AG10803 (cell line): ENCODE results near the gene PBXIP1.

Experiments
- DNase-seq: peaks from one replicate; pipeline ENCODE4 v3.0.0; 2010; ENCODE audit warnings: low read depth
- H3K4me3 ChIP-seq: 2 replicates; pipeline ENCODE4 v1.5.1; 2011; ENCODE audit warnings: mild to moderate bottlenecking, low read length, control low read depth
- TF ChIP-seq, protein P1 (sequence below): conservative IDR thresholded peaks from 2 replicates; pipeline ENCODE4 v1.5.1; 2011; ENCODE audit warnings: mild to moderate bottlenecking, low read length, control low read depth, inconsistent platforms

PBXIP1 gene, protein sequence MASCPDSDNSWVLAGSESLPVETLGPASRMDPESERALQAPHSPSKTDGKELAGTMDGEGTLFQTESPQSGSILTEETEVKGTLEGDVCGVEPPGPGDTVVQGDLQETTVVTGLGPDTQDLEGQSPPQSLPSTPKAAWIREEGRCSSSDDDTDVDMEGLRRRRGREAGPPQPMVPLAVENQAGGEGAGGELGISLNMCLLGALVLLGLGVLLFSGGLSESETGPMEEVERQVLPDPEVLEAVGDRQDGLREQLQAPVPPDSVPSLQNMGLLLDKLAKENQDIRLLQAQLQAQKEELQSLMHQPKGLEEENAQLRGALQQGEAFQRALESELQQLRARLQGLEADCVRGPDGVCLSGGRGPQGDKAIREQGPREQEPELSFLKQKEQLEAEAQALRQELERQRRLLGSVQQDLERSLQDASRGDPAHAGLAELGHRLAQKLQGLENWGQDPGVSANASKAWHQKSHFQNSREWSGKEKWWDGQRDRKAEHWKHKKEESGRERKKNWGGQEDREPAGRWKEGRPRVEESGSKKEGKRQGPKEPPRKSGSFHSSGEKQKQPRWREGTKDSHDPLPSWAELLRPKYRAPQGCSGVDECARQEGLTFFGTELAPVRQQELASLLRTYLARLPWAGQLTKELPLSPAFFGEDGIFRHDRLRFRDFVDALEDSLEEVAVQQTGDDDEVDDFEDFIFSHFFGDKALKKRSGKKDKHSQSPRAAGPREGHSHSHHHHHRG

DNA sequence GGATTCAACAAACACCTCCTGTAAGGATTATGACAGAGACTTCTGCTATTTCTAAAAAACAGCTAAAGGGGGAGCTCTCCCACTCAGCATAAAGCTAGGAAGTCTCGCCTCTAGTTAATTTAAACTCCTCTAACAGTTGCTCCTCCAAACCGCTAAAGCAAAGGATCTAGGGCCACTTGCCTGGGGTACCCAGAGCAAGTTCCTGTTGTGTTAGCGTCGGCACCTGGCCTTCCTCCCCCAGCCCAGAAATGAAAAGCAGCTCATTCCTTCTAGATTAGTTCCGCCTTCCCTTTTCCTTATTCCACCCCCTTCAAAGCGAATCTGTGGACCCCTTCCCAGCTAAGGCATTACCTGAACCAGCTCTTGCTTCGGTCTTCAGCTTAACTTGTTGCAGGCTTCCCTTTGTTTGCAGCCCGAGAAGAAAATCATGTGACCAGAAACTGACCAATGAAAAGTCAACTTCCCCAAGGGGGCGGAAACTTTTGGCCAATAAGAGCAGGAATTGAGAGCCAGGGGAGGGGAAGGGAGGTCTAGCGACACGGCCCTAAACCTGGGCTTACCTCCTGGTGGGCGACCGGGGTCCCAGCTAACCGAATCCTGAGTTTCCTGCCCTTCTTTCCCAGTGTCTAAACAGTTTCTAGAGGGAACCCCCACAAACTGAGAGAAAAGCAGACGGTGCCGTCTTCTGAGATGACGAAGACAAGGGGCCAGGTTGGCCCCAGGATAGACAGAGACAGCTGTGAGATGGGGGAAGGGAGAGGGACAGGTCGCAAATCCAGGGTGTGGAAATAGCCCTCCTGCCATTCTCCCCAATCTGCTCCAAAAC, at the start of gene PBXIP1:
PBXIP1 (minus strand) TSS at position 382 of the 826 bp plus-strand sequence. CDS start 2,378 bp downstream, outside the sequence.
- TF ChIP-seq, protein P1, sequence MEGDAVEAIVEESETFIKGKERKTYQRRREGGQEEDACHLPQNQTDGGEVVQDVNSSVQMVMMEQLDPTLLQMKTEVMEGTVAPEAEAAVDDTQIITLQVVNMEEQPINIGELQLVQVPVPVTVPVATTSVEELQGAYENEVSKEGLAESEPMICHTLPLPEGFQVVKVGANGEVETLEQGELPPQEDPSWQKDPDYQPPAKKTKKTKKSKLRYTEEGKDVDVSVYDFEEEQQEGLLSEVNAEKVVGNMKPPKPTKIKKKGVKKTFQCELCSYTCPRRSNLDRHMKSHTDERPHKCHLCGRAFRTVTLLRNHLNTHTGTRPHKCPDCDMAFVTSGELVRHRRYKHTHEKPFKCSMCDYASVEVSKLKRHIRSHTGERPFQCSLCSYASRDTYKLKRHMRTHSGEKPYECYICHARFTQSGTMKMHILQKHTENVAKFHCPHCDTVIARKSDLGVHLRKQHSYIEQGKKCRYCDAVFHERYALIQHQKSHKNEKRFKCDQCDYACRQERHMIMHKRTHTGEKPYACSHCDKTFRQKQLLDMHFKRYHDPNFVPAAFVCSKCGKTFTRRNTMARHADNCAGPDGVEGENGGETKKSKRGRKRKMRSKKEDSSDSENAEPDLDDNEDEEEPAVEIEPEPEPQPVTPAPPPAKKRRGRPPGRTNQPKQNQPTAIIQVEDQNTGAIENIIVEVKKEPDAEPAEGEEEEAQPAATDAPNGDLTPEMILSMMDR: peak; percentile 55
- DNase-seq: peak; percentile 85
- peak within 1 kb of the TSS; percentile 72 for H3K4me3 ChIP-seq

DNA sequence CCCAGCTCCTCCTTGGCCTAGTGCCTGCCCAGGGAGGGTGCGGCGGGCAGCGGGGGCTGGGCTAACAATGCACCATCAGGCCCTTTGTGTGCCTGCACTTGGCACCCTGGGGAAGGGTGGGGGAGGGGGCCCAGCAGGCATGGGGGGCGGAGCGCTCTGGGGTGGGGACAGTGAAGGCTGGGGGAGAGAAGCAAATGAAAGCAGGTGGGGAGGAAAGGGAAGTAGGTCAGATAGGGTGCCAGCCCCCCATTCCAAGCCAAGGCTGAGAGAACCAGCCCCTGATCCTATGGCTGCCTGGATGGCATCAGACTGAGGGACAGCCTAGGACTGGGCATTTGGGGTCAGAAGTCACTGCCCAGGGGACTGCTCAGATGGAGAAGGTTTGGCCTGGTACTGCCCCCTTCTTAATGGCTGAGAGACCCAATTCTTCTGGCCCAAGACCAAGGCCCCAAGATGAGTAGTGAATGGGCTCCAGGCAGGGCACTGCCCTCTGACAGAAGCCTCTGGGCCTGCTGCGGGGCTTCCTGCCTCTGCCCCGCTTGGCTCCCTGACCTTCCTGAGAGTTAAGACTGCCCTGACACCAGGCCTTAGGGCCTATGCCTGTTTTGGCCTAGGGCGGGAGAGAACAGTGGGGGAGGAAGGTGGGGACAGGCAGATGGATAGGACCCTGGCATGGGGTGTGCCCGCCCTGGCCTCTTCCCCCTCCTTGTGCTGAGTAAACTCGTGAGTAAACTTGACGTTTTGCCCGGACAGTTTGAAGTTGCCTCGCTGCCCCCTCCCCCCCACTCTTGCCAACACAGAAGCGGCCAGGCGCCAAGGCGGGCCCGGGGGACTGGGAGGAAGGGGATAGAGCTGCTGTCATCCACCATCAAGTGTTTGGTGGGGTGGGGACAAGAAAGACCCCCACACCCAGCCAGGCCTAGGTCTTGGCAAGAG, 49.4 kb upstream of the PBXIP1 start:
- H3K4me3 ChIP-seq: peak overlapping the region; percentile 96
- DNase-seq: peak; percentile 56
- TF ChIP-seq, protein P1: no peak

DNA sequence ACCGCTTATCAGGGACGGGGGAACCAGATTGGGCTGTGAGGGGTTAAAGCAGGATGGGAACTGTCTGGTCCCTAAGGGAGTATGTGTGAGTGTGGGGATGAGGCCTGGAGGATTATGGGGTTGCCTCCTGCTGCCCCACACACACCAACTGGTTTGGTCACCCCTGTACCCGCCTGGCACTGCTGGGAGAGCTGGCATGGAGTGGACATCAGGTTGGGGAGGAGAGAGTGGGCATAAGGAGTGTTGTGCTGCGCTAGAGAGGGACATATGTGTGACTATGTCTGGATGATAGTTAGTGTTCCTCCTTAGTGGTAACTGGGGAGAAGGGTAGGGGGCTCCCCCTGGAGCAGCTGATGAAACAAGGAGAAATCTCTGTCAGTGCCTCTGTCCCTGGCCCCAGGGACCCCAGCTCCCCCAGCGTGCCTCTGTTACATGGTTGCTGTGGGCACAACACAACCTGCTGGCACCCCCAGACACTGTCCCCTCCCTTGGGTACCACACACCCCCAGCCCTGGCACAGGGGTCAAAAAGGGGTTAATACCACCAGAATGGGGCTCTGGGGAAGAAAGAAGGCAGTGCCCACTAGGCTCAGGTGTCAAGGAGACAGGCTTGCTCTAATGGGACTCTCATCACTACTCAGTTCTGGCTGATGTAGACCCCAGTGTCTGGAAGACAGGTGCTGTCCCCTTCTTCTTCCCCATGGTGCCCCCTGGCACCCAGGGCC, 48.6 kb upstream of the PBXIP1 start:
- DNase-seq: no peak
- peak overlapping the region; percentile 96 for H3K4me3 ChIP-seq
- TF ChIP-seq, protein P1: no peak

DNA sequence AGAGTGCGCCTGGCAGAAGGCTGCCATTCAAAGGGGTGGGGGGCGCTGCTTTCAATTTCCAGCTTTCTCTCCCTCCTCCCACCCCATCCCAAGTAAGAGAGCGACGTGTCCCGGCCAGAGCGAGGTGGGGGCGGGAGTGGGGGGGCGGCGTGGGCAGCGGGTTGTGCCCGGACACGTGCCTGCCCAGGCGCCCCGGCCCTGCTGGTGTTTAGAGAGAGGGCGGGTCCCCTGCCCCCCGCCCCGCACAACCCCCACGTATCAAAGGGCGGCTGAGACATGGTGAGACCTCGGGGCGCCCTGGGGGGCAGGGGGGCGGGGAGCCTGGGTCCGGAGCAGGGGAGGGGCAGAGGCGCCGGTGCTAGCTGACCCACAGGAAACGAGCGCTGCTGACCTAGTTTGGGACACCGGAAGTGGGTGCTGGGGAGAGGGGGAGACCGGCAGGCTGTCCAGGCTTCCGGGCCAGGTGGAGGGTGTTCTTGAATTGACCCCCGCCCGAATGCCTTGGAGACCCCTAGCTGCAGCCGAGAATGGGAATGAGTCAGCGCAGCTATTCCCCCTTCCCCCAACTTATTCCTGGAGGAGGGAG, 48.0 kb upstream of the PBXIP1 start:
- peak overlapping the region; percentile 96 for H3K4me3 ChIP-seq
- DNase-seq: peak; percentile 53
- TF ChIP-seq, protein P1: no peak

DNA sequence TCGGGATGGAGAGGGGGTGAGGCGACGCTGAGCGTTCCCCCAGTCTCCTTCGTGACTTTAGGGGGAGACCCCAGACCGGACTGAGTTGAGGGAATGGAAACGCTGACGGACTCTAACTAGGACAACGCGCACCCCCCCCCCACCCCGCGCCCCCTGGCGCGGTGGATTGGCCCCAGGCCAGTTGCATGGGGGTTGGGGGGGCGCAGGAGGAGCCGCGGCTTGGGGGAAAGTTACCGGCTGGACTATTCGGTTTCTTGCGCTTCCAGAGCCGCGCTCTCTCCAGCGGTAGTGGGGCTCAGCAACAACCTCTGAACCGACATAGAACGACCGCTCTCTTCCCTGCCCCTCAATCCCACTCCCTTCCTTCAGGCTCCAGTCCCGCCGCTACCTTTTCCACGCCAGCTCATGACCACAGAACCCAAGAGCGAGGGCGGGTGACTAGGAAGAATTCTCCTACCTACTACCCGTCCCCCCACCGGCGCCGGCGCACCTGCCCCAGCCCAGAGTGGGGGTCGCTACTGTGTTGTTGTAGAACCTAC, 47.4 kb upstream of the PBXIP1 start:
- no peak for DNase-seq

More for the DNA sequence above, 47.4 kb upstream of the PBXIP1 start:
- TF ChIP-seq, protein P1: no peak
- H3K4me3 ChIP-seq: peak overlapping the region; percentile 96
